ENCODE measurements around the gene MS4A6E. TPM values are rescaled to one million over a fixed set of nuclear protein-coding genes. Genes with fewer than 3 reads are reported as not detected.

The MS4A6E gene
- total RNA-seq, 2 experiments from 2014 or later = not detected

DNA sequence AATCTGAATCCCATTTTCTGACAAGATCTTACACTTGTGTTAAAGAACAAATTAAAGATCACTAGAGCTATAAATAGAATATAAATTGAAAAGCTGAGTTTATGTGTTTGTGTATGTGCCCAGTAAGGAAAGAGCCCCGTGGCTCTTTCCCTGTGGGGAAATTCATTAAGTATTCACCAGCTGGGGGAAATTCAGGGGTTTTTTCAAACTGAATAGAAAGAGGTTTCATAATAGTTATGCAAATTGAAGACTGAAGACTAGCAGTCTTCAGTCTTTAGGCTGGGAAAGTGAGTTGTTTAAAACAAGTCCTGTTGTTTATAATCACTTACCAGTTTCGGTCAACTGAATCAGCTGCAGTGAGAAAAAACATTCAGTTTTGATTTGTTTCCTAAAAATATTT, 40.0 kb downstream of the MS4A6E start:
- Mint-ChIP-seq H3K9me3 (no peaks in the 10 kb centered on the region), H3K4me1 (ENCODE audit: low read depth) (peaks cover 3% of the 10 kb centered on the region), H3K4me3 (no peak overlapping the region), H3K36me3 (no peaks in the 10 kb centered on the region), H3K27me3 (peaks cover 34% of the 10 kb centered on the region), H3K27ac (no peak overlapping the region)
- intact Hi-C loops (cut with micrococcal nuclease) = loop anchor here (10.0 kb wide), 1 partner anchor 62 kb away; no protein-coding TSS in a partner anchor
- DNase-seq = no peak
- POLR2A ChIA-PET = no interaction called here
- CTCF ChIA-PET = interaction anchor here (0.6 to 6.1 kb wide), 4 partner anchors 22 to 252 kb away, joined by 3 to 102 read pairs (median 3); no protein-coding TSS in a partner anchor

DNA sequence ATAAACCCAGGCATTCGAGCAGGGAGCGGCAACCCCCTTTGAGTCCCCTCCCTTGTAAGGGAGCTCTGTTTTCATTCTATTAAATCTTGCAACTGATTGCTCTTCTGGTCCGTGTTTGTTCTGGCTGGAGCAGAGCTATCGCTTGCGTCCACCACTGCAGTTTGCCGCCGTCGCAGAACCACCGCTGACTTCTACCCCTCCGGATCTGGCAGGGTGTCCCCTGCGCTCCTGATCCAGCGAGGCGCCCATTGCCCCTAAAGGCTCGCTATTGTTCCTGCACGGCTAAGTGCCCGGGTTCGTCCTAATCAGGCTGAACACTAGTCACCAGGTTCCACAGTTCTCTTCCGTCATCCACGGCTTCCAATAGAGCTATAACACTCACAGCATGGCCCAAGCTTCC, 40.8 kb downstream of the MS4A6E start:
- no peaks in the 10 kb centered on the region for H3K36me3 Mint-ChIP-seq
- no peak overlapping the region for H3K4me3 Mint-ChIP-seq
- H3K27ac Mint-ChIP-seq = no peak overlapping the region
- H3K4me1 Mint-ChIP-seq (ENCODE audit: low read depth) = peaks cover 3% of the 10 kb centered on the region
- intact Hi-C loops (cut with micrococcal nuclease) = loop anchor here (10.0 kb wide), 1 partner anchor 63 kb away; no protein-coding TSS in a partner anchor
- no peak for DNase-seq
- ChIA-PET POLR2A (no interaction called here), CTCF (interaction anchor here (0.8 to 1.3 kb wide), 2 partner anchors 23 to 45 kb away, joined by 3 read pairs; no protein-coding TSS in a partner anchor)
- peaks cover 34% of the 10 kb centered on the region for H3K27me3 Mint-ChIP-seq
- H3K9me3 Mint-ChIP-seq = no peaks in the 10 kb centered on the region

DNA sequence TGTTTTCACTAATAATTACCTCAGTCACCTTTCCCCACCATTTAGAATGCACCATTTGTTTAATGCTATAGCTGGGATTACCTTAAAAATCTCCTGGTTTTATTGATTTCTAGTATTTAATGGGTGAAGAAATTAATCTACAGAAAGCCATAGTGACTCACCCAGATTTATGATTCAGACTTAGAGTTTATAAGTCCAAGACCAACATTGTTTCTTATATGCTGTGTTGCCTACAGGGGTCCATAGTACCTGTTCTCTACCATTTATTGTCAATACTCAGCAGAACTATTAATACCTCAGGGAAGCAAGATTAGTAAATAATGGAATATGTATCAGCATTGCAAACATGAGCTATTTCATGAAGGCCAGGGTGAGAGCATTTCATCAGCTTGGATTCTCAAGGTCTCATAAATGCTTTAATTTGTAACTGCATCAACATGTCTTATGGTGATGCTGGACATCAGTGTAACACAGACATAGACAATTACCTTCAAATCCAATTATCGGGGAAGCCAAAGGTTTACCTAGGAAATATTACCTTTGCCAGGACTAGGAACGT, 43.3 kb downstream of the MS4A6E start:
- Mint-ChIP-seq H3K4me3 (no peak overlapping the region), H3K4me1 (ENCODE audit: low read depth) (peaks cover 3% of the 10 kb centered on the region), H3K9me3 (no peaks in the 10 kb centered on the region), H3K36me3 (no peaks in the 10 kb centered on the region), H3K27me3 (peaks cover 21% of the 10 kb centered on the region), H3K27ac (no peak overlapping the region)
- POLR2A ChIA-PET = no interaction called here
- intact Hi-C loops (cut with micrococcal nuclease) = no loop called here
- CTCF ChIA-PET = interaction anchor here (1.8 kb wide), 1 partner anchor 249 kb away, joined by 4 read pairs; no protein-coding TSS in a partner anchor
- DNase-seq = no peak

DNA sequence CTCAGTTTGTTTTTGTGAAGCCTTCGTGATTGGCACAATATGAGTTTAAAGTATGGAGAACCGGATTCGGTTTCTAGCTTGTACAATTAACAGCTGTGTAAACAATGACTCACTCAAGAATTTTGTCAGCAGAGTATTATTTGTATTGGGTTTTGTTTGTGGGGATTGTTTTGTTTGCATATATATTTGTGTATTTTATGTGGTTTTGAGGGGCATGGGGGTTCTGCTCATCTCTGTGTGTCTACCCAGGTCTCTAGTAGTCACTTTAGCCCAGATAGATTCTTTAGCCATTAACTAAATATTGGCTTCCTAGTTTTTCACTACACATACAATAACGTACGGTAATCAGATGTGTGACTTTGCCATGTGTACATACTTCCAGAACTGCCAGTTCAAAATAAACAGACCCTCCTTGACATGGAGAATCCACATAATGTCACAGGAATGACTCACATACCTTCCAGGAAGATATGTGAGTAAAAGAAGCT, 43.8 kb downstream of the MS4A6E start:
- DNase-seq = no peak
- POLR2A ChIA-PET = no interaction called here
- H3K9me3 Mint-ChIP-seq = no peaks in the 10 kb centered on the region
- H3K27me3 Mint-ChIP-seq = peaks cover 23% of the 10 kb centered on the region
- CTCF ChIA-PET = interaction anchor here (1.6 to 1.8 kb wide), 2 partner anchors 8 to 248 kb away, joined by 4 to 6 read pairs; no protein-coding TSS in a partner anchor
- intact Hi-C loops (cut with micrococcal nuclease) = no loop called here
- no peaks in the 10 kb centered on the region for H3K36me3 Mint-ChIP-seq
- H3K4me1 Mint-ChIP-seq (ENCODE audit: low read depth) = peaks cover 3% of the 10 kb centered on the region
- H3K4me3 Mint-ChIP-seq = no peak overlapping the region
- H3K27ac Mint-ChIP-seq = no peak overlapping the region

DNA sequence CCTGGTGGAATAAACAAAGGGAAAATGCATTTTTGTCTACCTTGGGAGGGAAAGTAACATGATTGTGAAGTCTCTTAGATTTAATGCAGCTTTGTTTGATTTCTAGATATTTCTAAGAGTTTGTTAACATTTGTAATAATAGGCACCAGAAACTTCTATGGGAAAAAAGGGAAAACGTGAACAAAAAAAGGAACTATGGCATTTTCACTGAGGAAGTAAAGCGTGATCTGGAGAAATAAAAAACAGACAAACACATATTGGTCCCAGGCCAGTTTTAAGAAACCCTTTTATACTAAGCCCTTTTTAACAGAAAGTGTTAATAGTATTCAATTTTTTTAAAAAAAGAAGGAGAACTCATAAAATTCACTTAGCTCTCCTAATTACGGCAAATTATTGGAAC, 44.3 kb downstream of the MS4A6E start:
- Mint-ChIP-seq H3K9me3 (no peaks in the 10 kb centered on the region), H3K4me1 (ENCODE audit: low read depth) (no peaks in the 10 kb centered on the region), H3K4me3 (no peak overlapping the region), H3K27me3 (peaks cover 19% of the 10 kb centered on the region), H3K27ac (no peak overlapping the region), H3K36me3 (no peaks in the 10 kb centered on the region)
- DNase-seq = no peak
- POLR2A ChIA-PET = no interaction called here
- CTCF ChIA-PET = interaction anchor here (1.6 to 1.8 kb wide), 2 partner anchors 8 to 248 kb away, joined by 4 to 6 read pairs; no protein-coding TSS in a partner anchor
- intact Hi-C loops (cut with micrococcal nuclease) = no loop called here

DNA sequence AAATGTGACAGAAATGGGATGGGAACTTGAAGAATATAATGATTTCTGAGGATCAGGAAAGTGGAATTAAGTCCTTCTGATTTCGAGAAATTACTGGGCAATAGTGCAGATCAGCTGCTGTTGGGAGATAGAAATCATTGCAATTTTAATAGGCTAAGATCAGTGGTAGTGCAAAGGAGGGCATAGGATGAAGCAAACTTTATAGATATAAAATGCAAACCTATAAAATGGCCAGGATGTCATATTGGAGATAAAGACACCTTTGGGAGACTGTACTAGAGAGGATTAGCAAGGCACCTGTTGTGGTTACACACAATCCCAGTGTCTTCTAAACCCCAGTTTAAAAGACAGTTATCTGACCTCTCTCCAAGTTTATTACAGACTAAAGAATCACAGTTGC, 44.8 kb downstream of the MS4A6E start:
- intact Hi-C loops (cut with micrococcal nuclease) = no loop called here
- ChIA-PET POLR2A (no interaction called here), CTCF (interaction anchor here (1.6 kb wide), 1 partner anchor 9 kb away, joined by 6 read pairs; no protein-coding TSS in a partner anchor)
- no peak for DNase-seq
- Mint-ChIP-seq H3K4me1 (ENCODE audit: low read depth) (no peaks in the 10 kb centered on the region), H3K36me3 (no peaks in the 10 kb centered on the region), H3K4me3 (no peak overlapping the region), H3K27ac (no peak overlapping the region), H3K9me3 (no peaks in the 10 kb centered on the region), H3K27me3 (peaks cover 19% of the 10 kb centered on the region)

DNA sequence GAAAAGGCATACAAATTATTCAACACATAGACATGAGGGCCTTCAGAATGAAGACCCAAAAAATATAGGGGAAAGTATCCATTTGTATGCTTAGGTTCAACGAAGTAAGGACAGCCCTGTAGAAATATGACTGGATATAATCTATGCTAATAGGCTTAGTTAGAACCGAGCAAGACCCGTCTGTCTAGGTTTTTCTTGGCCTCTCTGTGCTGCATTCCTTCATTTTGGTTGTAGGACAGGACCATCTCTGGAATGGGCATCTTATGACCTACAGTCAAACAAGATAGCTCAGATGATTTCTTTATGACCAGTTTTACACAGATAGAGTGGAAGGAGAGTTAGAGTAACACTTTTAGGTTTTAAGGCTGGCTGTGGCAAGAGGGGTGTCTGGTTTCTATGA, 45.7 kb downstream of the MS4A6E start:
- no peak overlapping the region for H3K27ac Mint-ChIP-seq
- intact Hi-C loops (cut with micrococcal nuclease) = no loop called here
- no peak overlapping the region for H3K4me3 Mint-ChIP-seq
- peaks cover 19% of the 10 kb centered on the region for H3K27me3 Mint-ChIP-seq
- ChIA-PET CTCF (interaction anchor here (1.6 kb wide), 1 partner anchor 10 kb away, joined by 6 read pairs; no protein-coding TSS in a partner anchor), POLR2A (no interaction called here)
- H3K9me3 Mint-ChIP-seq = no peaks in the 10 kb centered on the region
- no peak for DNase-seq
- H3K36me3 Mint-ChIP-seq = no peaks in the 10 kb centered on the region
- no peaks in the 10 kb centered on the region for H3K4me1 Mint-ChIP-seq (ENCODE audit: low read depth)

DNA sequence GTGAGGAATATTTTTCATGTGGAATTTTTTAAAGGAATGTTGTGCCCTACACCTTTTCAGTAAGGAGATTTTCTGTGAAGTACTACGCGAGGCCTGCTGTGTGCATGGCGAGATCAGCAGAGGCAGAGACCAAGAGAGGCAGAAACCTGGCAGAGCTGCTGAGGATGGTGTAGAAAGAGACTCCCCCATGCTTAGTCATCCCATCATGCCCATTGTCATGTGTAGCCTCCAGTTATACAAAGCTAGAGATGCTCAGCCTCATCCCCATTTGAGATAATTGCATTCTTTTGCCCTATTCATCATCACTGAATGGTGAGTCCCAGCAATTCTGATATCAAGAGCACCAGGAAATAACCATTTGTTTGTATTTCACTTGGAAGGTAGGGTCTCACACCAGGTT, 48.3 kb downstream of the MS4A6E start:
- no peaks in the 10 kb centered on the region for H3K4me1 Mint-ChIP-seq (ENCODE audit: low read depth)
- peaks cover 19% of the 10 kb centered on the region for H3K27me3 Mint-ChIP-seq
- intact Hi-C loops (cut with micrococcal nuclease) = no loop called here
- no peaks in the 10 kb centered on the region for H3K9me3 Mint-ChIP-seq
- H3K27ac Mint-ChIP-seq = no peak overlapping the region
- ChIA-PET CTCF (no interaction called here), POLR2A (no interaction called here)
- no peaks in the 10 kb centered on the region for H3K36me3 Mint-ChIP-seq
- no peak overlapping the region for H3K4me3 Mint-ChIP-seq
- DNase-seq = no peak

DNA sequence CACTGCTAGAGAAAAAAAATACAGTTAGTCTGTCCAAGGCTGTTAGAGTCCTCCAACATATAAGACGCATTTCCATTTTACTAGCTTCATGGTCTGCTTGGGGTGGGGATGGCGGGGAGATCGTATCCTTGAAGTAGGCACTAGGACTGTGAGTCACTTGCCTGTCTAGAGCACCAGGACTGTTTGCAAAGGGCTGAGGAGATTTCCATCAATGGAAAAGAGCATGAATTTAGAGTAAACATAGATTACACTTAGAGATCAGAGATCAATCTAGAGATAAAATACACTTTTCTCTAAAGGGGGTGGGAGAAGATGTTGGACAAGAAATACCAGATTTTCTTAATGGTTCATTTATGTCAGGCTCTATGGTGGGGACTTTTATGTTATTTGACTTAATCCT, 49.5 kb downstream of the MS4A6E start:
- peaks cover 19% of the 10 kb centered on the region for H3K27me3 Mint-ChIP-seq
- ChIA-PET POLR2A (no interaction called here), CTCF (no interaction called here)

DNA sequence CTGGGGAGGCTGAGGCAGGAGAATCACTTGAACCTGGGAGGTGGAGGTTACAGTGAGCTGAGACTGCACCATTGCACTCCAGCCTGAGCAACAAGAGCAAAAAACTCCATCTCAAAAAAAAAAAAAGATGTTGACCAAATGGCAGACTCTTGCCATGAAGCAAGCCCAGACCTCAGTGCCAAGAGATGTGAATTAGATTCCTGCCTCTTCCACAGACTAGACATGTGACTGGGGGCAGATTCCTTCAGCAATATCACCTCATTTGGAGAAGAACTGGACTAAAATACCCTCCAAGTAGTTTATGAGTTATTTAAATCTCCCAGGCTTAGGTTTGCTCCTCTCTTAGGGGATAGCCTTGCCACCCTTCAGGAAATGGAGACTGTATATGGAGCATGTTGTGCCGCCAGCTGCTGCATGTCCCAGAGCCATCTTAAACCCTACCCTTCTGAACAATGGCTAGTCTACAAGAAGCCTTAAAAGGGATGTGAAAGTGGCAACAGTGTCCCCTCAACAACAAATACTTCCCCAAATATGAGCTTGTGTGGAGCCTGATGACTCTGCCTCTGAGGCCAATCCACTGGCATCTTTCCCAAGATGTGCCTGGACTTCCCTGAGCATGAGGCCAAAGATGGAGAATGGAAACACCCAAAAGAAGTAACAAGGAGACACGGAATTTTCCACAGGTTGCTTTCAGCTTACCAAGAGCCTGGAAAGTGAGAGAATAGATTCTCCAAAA, 50.5 kb downstream of the MS4A6E start:
- H3K36me3 Mint-ChIP-seq = no peaks in the 10 kb centered on the region
- ChIA-PET CTCF (interaction anchor here (1.2 kb wide), 1 partner anchor 12 kb away, joined by 4 read pairs; no protein-coding TSS in a partner anchor), POLR2A (no interaction called here)
- DNase-seq = no peak
- no peak overlapping the region for H3K27ac Mint-ChIP-seq
- no peaks in the 10 kb centered on the region for H3K9me3 Mint-ChIP-seq
- H3K4me1 Mint-ChIP-seq (ENCODE audit: low read depth) = no peaks in the 10 kb centered on the region
- intact Hi-C loops (cut with micrococcal nuclease) = no loop called here
- no peak overlapping the region for H3K4me3 Mint-ChIP-seq
- peaks cover 19% of the 10 kb centered on the region for H3K27me3 Mint-ChIP-seq

More for the DNA sequence above, 49.5 kb downstream of the MS4A6E start:
- no peak overlapping the region for H3K27ac Mint-ChIP-seq
- H3K36me3 Mint-ChIP-seq = no peaks in the 10 kb centered on the region
- intact Hi-C loops (cut with micrococcal nuclease) = no loop called here
- H3K9me3 Mint-ChIP-seq = no peaks in the 10 kb centered on the region
- no peaks in the 10 kb centered on the region for H3K4me1 Mint-ChIP-seq (ENCODE audit: low read depth)
- H3K4me3 Mint-ChIP-seq = no peak overlapping the region
- no peak for DNase-seq

DNA sequence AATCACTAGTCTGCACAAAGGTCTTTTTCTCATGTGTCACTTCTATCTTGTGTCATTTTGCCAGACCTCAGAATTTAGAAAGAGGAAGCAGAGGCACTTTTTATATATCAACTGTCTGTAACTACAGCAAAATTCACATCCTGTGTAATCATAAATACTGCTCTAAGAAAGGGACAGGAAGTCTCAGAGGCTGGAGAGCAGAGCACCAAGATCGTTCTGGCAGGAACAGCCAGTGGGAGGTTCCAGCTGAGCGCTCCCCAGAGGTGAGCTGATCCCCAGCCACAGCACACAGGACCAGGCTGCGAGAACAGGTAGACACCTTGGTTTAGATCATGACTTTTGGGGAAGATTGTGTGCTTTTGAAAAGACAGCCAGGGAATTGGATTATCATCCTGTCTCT, 51.3 kb downstream of the MS4A6E start, which contains the start of gene MS4A7:
Gene MS4A7, plus strand, starts transcription at position 179 of the 400 bp plus-strand sequence. CDS start 4,610 bp downstream, outside the sequence.
- DNase-seq = no peak
- intact Hi-C loops (cut with micrococcal nuclease) = no loop called here
- no peaks in the 10 kb centered on the region for H3K4me1 Mint-ChIP-seq (ENCODE audit: low read depth)
- H3K4me3 Mint-ChIP-seq = no peak within 1 kb of the TSS
- H3K9me3 Mint-ChIP-seq = no peaks in the 10 kb centered on the region
- peaks cover 19% of the 10 kb centered on the region for H3K27me3 Mint-ChIP-seq
- ChIA-PET CTCF (interaction anchor here (1.2 kb wide), 1 partner anchor 13 kb away, joined by 4 read pairs; no protein-coding TSS in a partner anchor), POLR2A (no interaction called here)
- no peaks in the 10 kb centered on the region for H3K36me3 Mint-ChIP-seq
- H3K27ac Mint-ChIP-seq = no peak within 1 kb of the TSS

DNA sequence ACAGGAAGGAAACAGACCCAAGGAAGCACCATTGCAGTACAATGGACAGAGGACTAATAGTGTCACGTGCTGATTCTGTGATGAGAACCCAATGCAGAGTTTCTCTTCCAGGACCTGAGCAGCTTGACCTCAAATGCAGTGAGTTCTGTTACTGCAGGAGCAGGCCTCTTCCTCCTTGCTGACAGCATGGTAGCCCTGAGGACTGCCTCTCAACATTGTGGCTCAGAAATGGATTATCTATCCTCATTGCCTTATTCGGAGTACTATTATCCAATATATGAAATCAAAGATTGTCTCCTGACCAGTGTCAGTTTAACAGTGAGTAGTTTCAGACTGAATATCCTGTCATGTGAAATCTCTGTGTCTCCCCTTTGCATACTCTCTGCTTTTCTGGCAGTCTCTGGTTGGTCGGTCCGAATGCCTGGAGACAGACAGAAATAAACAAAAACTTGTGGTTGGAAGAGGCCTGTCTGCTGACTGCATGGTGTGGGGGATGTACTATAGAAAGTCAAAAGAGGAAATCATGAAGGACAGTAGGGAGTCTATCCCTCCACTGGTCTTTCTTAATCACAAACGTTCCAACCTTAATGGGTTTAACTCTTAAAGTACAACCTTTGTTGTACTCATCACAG, 62.3 kb downstream of the MS4A6E start:
- Mint-ChIP-seq H3K27ac (no peak overlapping the region), H3K27me3 (peaks cover 3% of the 10 kb centered on the region), H3K9me3 (no peaks in the 10 kb centered on the region), H3K4me3 (no peak overlapping the region), H3K4me1 (ENCODE audit: low read depth) (no peaks in the 10 kb centered on the region), H3K36me3 (no peaks in the 10 kb centered on the region)
- intact Hi-C loops (cut with micrococcal nuclease) = no loop called here
- ChIA-PET CTCF (no interaction called here), POLR2A (no interaction called here)
- no peak for DNase-seq

All from activated CD4-positive, alpha-beta memory T cell treated with anti-CD3 and anti-CD28 coated beads for 36 hours (primary cell).